PC-9 (cell line): ENCODE data around the gene EIF2B1. TPM values are rescaled to one million over a fixed set of nuclear protein-coding genes. Genes with fewer than 3 reads are reported as not detected.

Experiments
- Bru-seq: library from RNA; stranded (reverse); fragments of 400-500 nt; gene quantifications from one replicate; lab custom pipeline; 2021; lab: Mats Ljungman, UMichigan
- BruChase-seq, 2 experiments: library from RNA; stranded (reverse); fragments of 400-500 nt; gene quantifications; one replicate each; lab custom pipeline; 2021; lab: Mats Ljungman, UMichigan
- BruUV-seq: library from RNA; stranded (reverse); fragments of 400-500 nt; replicated peaks from 2 replicates; lab custom pipeline; 2021; lab: Mats Ljungman, UMichigan
- CTCF ChIA-PET: fragments of 300-600 bp; sonication (Branson Sonifier 250); formaldehyde crosslinking; loops from one replicate; lab custom pipeline; 2022; ENCODE audit warnings: antibody characterized with exemption; lab: Charles Lee
- POLR2A ChIA-PET: fragments of 300-600 bp; sonication (Branson Sonifier 250); formaldehyde crosslinking; loops from one replicate; lab custom pipeline; 2022; ENCODE audit warnings: antibody characterized with exemption; ENCODE audit not compliant: unreplicated experiment; lab: Charles Lee
- DNase-seq, 2 experiments: peaks; one replicate each; pipeline versions ENCODE4 v3.0.0 to v3.0.0-alpha.2; 2015 to 2022; ENCODE audit warnings: mixed read lengths in 1 of 2
- H2AFZ ChIP-seq: fragments of 200-600 bp; sonication (generic); 2 replicates; pipeline ENCODE4 v1.8.1; 2017; ENCODE audit warnings: antibody characterized with exemption
- H3F3A ChIP-seq: fragments of 200-600 bp; sonication (generic); 2 replicates; pipeline ENCODE4 v1.8.1; 2017; ENCODE audit warnings: antibody characterized with exemption, mild to moderate bottlenecking, low read depth; ENCODE audit not compliant: insufficient read depth
- H3K27ac ChIP-seq: fragments of 200-600 bp; sonication (generic); 2 replicates; pipeline ENCODE4 v1.6.1; 2016; ENCODE audit warnings: mixed run types
- H3K27me3 ChIP-seq: fragments of 200-600 bp; sonication (generic); 2 replicates; pipeline ENCODE4 v1.6.1; 2016; ENCODE audit warnings: low read depth, mixed run types; ENCODE audit not compliant: insufficient read depth
- H3K36me3 ChIP-seq: fragments of 200-600 bp; sonication (generic); 2 replicates; pipeline ENCODE4 v1.6.1; 2016; ENCODE audit warnings: low read depth, mixed run types
- H3K4me1 ChIP-seq: fragments of 200-600 bp; sonication (generic); replicated peaks from 2 replicates; pipeline ENCODE4 v1.6.1; 2016; ENCODE audit warnings: mixed run types; ENCODE audit not compliant: insufficient read depth
- H3K4me2 ChIP-seq: fragments of 200-600 bp; sonication (generic); 2 replicates; pipeline ENCODE4 v1.6.1; 2017; ENCODE audit warnings: mixed run types
- H3K4me3 ChIP-seq: fragments of 200-600 bp; sonication (generic); 2 replicates; pipeline ENCODE4 v1.6.1; 2016; ENCODE audit warnings: mixed run types
- H3K79me2 ChIP-seq: fragments of 200-600 bp; sonication (generic); 2 replicates; pipeline ENCODE4 v1.6.1; 2017; ENCODE audit warnings: low read depth, mixed run types
- H3K9me2 ChIP-seq: fragments of 200-600 bp; sonication (generic); 2 replicates; pipeline ENCODE4 v1.8.1; 2017; ENCODE audit warnings: mild to moderate bottlenecking; ENCODE audit not compliant: insufficient read depth
- H3K9me3 ChIP-seq: fragments of 200-600 bp; sonication (generic); 2 replicates; pipeline ENCODE4 v1.8.1; 2016; ENCODE audit warnings: low read depth; ENCODE audit not compliant: insufficient read depth
- H4K20me1 ChIP-seq: fragments of 200-600 bp; sonication (generic); 2 replicates; pipeline ENCODE4 v1.8.1; 2017; ENCODE audit not compliant: insufficient read depth
- CTCF ChIP-seq: fragments of 200-600 bp; sonication (generic); conservative IDR thresholded peaks from 2 replicates; pipeline ENCODE4 v1.6.1; 2017; ENCODE audit warnings: mixed run types, antibody characterized with exemption, mild to moderate bottlenecking, moderate library complexity
- EZH2 ChIP-seq: fragments of 200-600 bp; sonication (generic); IDR thresholded peaks from 2 replicates; pipeline ENCODE4 v1.8.0; 2017; ENCODE audit warnings: antibody characterized with exemption, low read depth
- intact Hi-C: fragments of 100-400 bp; cut with micrococcal nuclease; formaldehyde crosslinking; loops from one replicate; pipeline ENCODE4 v1.10.0; 2022; ENCODE audit not compliant: unreplicated experiment
- long read RNA-seq: library from polyadenylated mRNA; stranded (forward); transcript quantifications from one replicate; pipeline ENCODE4 v2.0.0, GENCODE V29; 2022
- total RNA-seq: library from RNA; stranded (reverse); gene quantifications from 2 replicates; pipeline ENCODE4 v1.2.3, GENCODE V29; 2021

The EIF2B1 gene
- total RNA-seq = 43.8 and 47.3 TPM in 2 replicates
- percentile 67 among the genes with signal in this experiment for Bru-seq, nascent RNA
- percentile 74 among the genes with signal in this experiment for BruChase-seq, experiment 1, labeled RNA remaining after a 2-hour chase
- percentile 83 among the genes with signal in this experiment for BruChase-seq, experiment 2, labeled RNA remaining after a 6-hour chase
- long read RNA-seq, transcript EIF2B1-201 (9 exons, 2,477 nt) = major isoform, 160 of 176 reads
- long read RNA-seq, partial matches to known transcripts = 1 of 176 reads
- long read RNA-seq, other reads (novel, unspliced or antisense) = 14 of 176 reads

GRCh38 chr12:123633379-123634141 is at the start of gene EIF2B1, which contains the start of gene GTF2H3:
TSS of gene EIF2B1 (minus strand) at chr12:123633686. CDS start at chr12:123633557, 129 bp downstream.
TSS of gene GTF2H3 (plus strand) at chr12:123633829. CDS start at chr12:123633860, 31 bp downstream.
- H3K4me3 ChIP-seq = peak within 1 kb of the TSS; percentile 98
- H3K27ac ChIP-seq = peak within 1 kb of the TSS; percentile 61
- H3K4me1 ChIP-seq = peaks cover 9% of the 10 kb centered on the region; the same call in 1 of the 2 replicates
- H3F3A ChIP-seq = no peaks in the 10 kb centered on the region
- H3K4me2 ChIP-seq = peak within 1 kb of the TSS; percentile 99
- no peaks in the 10 kb centered on the region for H4K20me1 ChIP-seq
- DNase-seq = peak; percentile 91
- no peaks in the 10 kb centered on the region for H3K9me3 ChIP-seq
- no TSS peak for BruUV-seq
- peaks cover 37% of the 10 kb centered on the region for H3K79me2 ChIP-seq
- no peaks in the 10 kb centered on the region for H3K9me2 ChIP-seq
- TF ChIP-seq CTCF (no peak), EZH2 (no peak)
- ChIA-PET POLR2A (interaction anchor here (0.6 kb wide), 1 partner anchor 9 kb away, joined by 7 read pairs; no protein-coding TSS in a partner anchor), CTCF (no interaction called here)
- no peaks in the 10 kb centered on the region; the same call in 1 of the 2 replicates for H3K36me3 ChIP-seq
- H2AFZ ChIP-seq = peak within 1 kb of the TSS; percentile 85
- H3K27me3 ChIP-seq = no peaks in the 10 kb centered on the region
- intact Hi-C loops = no loop called here

GRCh38 chr12:123681605-123682004 is 48.1 kb upstream of the EIF2B1 start:
- H3K4me3 ChIP-seq = no peak overlapping the region
- no peaks in the 10 kb centered on the region for H3K27me3 ChIP-seq
- BruUV-seq = no TSS peak
- H3K79me2 ChIP-seq = no peaks in the 10 kb centered on the region
- H3K4me2 ChIP-seq = no peak overlapping the region
- ChIA-PET CTCF (no interaction called here), POLR2A (no interaction called here)
- H3K27ac ChIP-seq = no peak overlapping the region
- no peaks in the 10 kb centered on the region for H3K36me3 ChIP-seq
- H3K9me3 ChIP-seq = no peaks in the 10 kb centered on the region
- no peak for TF ChIP-seq EZH2
- no peak for TF ChIP-seq CTCF
- intact Hi-C loops = no loop called here
- H2AFZ ChIP-seq = no peak overlapping the region
- no peaks in the 10 kb centered on the region for H3F3A ChIP-seq
- no peaks in the 10 kb centered on the region for H3K4me1 ChIP-seq
- no peak for DNase-seq
- no peaks in the 10 kb centered on the region for H3K9me2 ChIP-seq
- H4K20me1 ChIP-seq = no peaks in the 10 kb centered on the region

GRCh38 chr12:123678981-123679380 is 45.5 kb upstream of the EIF2B1 start:
- Histone ChIP-seq H3K4me1 (no peaks in the 10 kb centered on the region), H2AFZ (no peak overlapping the region), H3K27ac (no peak overlapping the region), H3K36me3 (no peaks in the 10 kb centered on the region), H3K4me3 (no peak overlapping the region), H4K20me1 (no peaks in the 10 kb centered on the region), H3K9me3 (no peaks in the 10 kb centered on the region), H3K79me2 (no peaks in the 10 kb centered on the region), H3K9me2 (no peaks in the 10 kb centered on the region), H3F3A (no peaks in the 10 kb centered on the region), H3K27me3 (no peaks in the 10 kb centered on the region), H3K4me2 (no peak overlapping the region)
- TF ChIP-seq CTCF (no peak), EZH2 (no peak)
- no peak for DNase-seq
- POLR2A ChIA-PET = interaction anchor here (0.7 kb wide), 1 partner anchor 1446 kb away, joined by 17 read pairs; no protein-coding TSS in a partner anchor
- intact Hi-C loops = no loop called here
- CTCF ChIA-PET = no interaction called here
- BruUV-seq = no TSS peak
